ENCODE results near the gene SAP30BP. TPM values are rescaled to one million over a fixed set of nuclear protein-coding genes. Genes with fewer than 3 reads are reported as not detected.

SAP30BP gene
- total RNA-seq, 4 donors from 2014 or later, result 65.3 to 117 (median 101) TPM

DNA sequence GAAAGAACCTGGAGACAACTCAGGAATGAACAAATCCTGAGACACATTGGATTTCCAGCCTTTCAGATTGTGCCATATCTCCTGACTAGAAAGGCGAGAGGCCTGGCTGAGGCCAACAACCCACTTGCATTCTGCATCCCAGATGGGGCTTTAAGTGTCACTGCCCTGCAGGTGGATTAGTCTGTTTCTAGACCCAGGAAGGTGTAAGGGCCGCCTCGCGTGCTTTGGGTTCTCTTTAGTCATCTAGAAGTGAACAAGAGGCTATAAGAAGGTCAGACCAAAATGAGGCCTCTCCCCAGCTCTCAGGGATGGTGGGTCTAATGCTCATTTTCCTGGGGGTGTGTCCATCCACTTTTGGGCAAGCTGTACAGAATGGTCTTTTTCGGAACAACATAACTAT lies 4.9 kb downstream of the SAP30BP start:
- H3K9me3 ChIP-seq, result no peaks in the 10 kb centered on the region
- no peak for TF ChIP-seq POLR2A (IDR thresholded peaks at IDR 0.05)
- TF ChIP-seq, protein P1, sequence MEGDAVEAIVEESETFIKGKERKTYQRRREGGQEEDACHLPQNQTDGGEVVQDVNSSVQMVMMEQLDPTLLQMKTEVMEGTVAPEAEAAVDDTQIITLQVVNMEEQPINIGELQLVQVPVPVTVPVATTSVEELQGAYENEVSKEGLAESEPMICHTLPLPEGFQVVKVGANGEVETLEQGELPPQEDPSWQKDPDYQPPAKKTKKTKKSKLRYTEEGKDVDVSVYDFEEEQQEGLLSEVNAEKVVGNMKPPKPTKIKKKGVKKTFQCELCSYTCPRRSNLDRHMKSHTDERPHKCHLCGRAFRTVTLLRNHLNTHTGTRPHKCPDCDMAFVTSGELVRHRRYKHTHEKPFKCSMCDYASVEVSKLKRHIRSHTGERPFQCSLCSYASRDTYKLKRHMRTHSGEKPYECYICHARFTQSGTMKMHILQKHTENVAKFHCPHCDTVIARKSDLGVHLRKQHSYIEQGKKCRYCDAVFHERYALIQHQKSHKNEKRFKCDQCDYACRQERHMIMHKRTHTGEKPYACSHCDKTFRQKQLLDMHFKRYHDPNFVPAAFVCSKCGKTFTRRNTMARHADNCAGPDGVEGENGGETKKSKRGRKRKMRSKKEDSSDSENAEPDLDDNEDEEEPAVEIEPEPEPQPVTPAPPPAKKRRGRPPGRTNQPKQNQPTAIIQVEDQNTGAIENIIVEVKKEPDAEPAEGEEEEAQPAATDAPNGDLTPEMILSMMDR (IDR thresholded peaks at IDR 0.05), result no peak
- DNase-seq, result no peak
- peaks cover 0 to 22% (median 3%) of the 10 kb centered on the region in 4 donors for H3K4me1 ChIP-seq
- no peaks in the 10 kb centered on the region for H3K27me3 ChIP-seq
- no peak overlapping the region for H3K27ac ChIP-seq
- H3K36me3 ChIP-seq, result peaks cover 0 to 61% (median 0%) of the 10 kb centered on the region in 3 donors
- H3K4me3 ChIP-seq, result no peak overlapping the region

GRCh38 chr17:75673487-75673886 lies 6.3 kb downstream of the SAP30BP start:
- no peaks in the 10 kb centered on the region for H3K27me3 ChIP-seq
- H3K4me3 ChIP-seq, result no peak overlapping the region
- no peak overlapping the region for H3K27ac ChIP-seq
- no peak for DNase-seq
- no peaks in the 10 kb centered on the region for H3K9me3 ChIP-seq
- no peak for TF ChIP-seq POLR2A (IDR thresholded peaks at IDR 0.05)
- TF ChIP-seq, protein P1 (IDR thresholded peaks at IDR 0.05), result no peak
- H3K36me3 ChIP-seq, result peaks cover 0 to 66% (median 0%) of the 10 kb centered on the region in 3 donors
- H3K4me1 ChIP-seq, result peaks cover 0 to 14% (median 0%) of the 10 kb centered on the region in 4 donors

GRCh38 chr17:75676461-75676860 lies 9.3 kb downstream of the SAP30BP start:
- no peak overlapping the region for H3K4me3 ChIP-seq
- H3K9me3 ChIP-seq, result no peaks in the 10 kb centered on the region
- H3K27ac ChIP-seq, result no peak overlapping the region
- peaks cover 0 to 43% (median 0%) of the 10 kb centered on the region in 3 donors for H3K36me3 ChIP-seq
- no peaks in the 10 kb centered on the region for H3K27me3 ChIP-seq
- TF ChIP-seq POLR2A (IDR thresholded peaks at IDR 0.05), result no peak
- TF ChIP-seq, protein P1 (IDR thresholded peaks at IDR 0.05), result no peak
- DNase-seq, result no peak
- H3K4me1 ChIP-seq, result peaks cover 0 to 6% (median 0%) of the 10 kb centered on the region in 4 donors

DNA sequence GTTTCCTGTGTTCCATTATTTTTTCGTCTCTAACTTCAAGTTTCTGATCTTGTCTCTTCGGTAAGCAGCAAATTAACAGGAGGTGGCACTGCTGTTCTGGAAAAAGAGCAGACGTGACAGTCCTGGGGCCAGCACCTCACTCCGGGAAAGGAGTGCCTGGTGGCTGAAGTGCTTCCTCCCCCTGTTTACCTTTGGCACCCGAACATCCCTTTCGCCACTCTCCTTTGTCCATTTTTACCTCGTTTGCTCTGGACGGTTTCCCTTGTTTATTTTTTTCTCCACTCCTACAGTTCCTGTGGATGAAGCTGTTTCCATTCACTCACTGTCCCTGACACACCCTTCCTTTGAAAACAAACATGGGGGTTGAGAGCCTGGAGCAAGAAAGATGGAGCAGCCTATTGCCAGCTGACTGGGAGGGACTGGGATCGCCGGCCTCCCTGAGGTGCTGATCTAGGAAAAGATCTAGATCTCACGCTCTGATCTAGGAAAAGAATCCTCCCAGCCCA lies 12.6 kb downstream of the SAP30BP start:
- Histone ChIP-seq H3K4me1 (peaks cover 0 to 20% (median 0%) of the 10 kb centered on the region in 4 donors), H3K27me3 (no peaks in the 10 kb centered on the region), H3K27ac (peak overlapping the region in 2 of 4 donors; percentile 58 to 65), H3K9me3 (no peaks in the 10 kb centered on the region), H3K36me3 (peaks cover 0 to 15% (median 0%) of the 10 kb centered on the region in 3 donors), H3K4me3 (no peak overlapping the region)
- peak in 1 of 3 donors; percentile 74 for DNase-seq
- no peak for TF ChIP-seq POLR2A (IDR thresholded peaks at IDR 0.05)
- TF ChIP-seq, protein P1 (IDR thresholded peaks at IDR 0.05), result peak in 4 of 6 experiments; percentile 20 to 83 (median 75)

DNA sequence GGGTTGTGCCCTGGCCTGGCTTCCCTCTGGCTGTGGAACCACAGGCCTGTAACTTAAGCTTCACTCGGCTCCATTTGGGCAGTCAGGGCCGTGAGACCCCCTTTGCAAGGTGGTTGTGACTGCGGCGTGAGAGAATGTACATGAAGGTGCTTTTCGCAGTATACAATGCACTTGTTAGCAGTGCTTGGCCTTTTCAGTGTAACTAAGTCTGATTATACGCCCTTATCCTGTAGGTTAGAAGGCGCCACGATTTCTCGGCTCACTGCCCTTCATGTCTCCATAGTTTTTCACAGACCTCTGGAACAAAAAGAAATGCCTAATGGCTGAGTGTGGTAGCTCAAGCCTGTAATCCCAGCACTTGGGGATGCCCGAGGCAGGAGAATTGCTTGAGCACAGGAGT lies 13.3 kb downstream of the SAP30BP start:
- Histone ChIP-seq H3K27me3 (no peaks in the 10 kb centered on the region), H3K4me1 (peaks cover 0 to 21% (median 0%) of the 10 kb centered on the region in 4 donors), H3K36me3 (peaks cover 0 to 15% (median 0%) of the 10 kb centered on the region in 3 donors), H3K27ac (peak overlapping the region in 2 of 4 donors; percentile 58 to 65), H3K9me3 (no peaks in the 10 kb centered on the region), H3K4me3 (no peak overlapping the region)
- TF ChIP-seq, protein P1 (IDR thresholded peaks at IDR 0.05), result no peak
- no peak for TF ChIP-seq POLR2A (IDR thresholded peaks at IDR 0.05)
- DNase-seq, result no peak

All from Peyer's patch (tissue), 4 donors.